Endothelial cell of umbilical vein (primary cell): ENCODE measurements around the gene CIB2. TPM values are rescaled to one million over a fixed set of nuclear protein-coding genes. Genes with fewer than 3 reads are reported as not detected.

Experiments used
- BruUV-seq: library from RNA; stranded (reverse); fragments of 400-500 nt; replicated peaks from 2 replicates; lab custom pipeline; 2021; lab: Mats Ljungman, UMichigan
- CTCF ChIA-PET: fragments of 300-600, 350-600 bp; sonication (Branson Sonifier 250); formaldehyde crosslinking; loops from one replicate; lab custom pipeline; 2021; ENCODE audit warnings: antibody characterized with exemption, inconsistent platforms; lab: Charles Lee
- POLR2A ChIA-PET: fragments of 300-600, 350-600 bp; sonication (Branson Sonifier 250); formaldehyde crosslinking; loops from one replicate; lab custom pipeline; 2021; ENCODE audit warnings: antibody characterized with exemption, inconsistent platforms; lab: Charles Lee
- DNase-seq: peaks from one replicate; pipeline ENCODE4 v3.0.0-alpha.2; 2011; ENCODE audit warnings: low read depth, low spot score
- FAIRE-seq: peaks from 2 replicates; lab custom pipeline; 2011; peaks lifted over from hg19 to GRCh38; lab: Jason Lieb, UNC
- H2AFZ ChIP-seq: 2 replicates; pipeline ENCODE4 v1.6.0; 2012; ENCODE audit warnings: low read depth, low read length, control low read depth, inconsistent platforms
- H3K27ac ChIP-seq: 2 replicates; pipeline ENCODE4 v1.5.1; 2011; ENCODE audit warnings: low read depth, mild to moderate bottlenecking, control low read depth, low read length, moderate library complexity; ENCODE audit not compliant: insufficient read depth
- H3K27me3 ChIP-seq, 2 experiments: 2 replicates each; pipeline versions ENCODE4 v1.6.0 to v1.6.1; 2011; ENCODE audit warnings: low read length in 2 of 2, mixed read lengths in 1 of 2; ENCODE audit not compliant: control insufficient read depth in 2 of 2, insufficient read depth in 2 of 2
- H3K36me3 ChIP-seq, 2 experiments: 2 replicates in 1 of 2; 3 replicates in 1 of 2; pipeline ENCODE4 v1.5.1; 2011; ENCODE audit warnings: low read length in 2 of 2, mild to moderate bottlenecking in 1 of 2, moderate library complexity in 1 of 2; ENCODE audit not compliant: control insufficient read depth in 2 of 2, insufficient read depth in 2 of 2; ENCODE audit errors: extremely low read depth in 1 of 2
- H3K4me1 ChIP-seq: 3 replicates; pipeline ENCODE4 v1.5.1; 2011; ENCODE audit warnings: mild to moderate bottlenecking, low read length; ENCODE audit not compliant: control insufficient read depth, insufficient read depth; ENCODE audit errors: extremely low read depth
- H3K4me2 ChIP-seq: 2 replicates; pipeline ENCODE4 v1.6.1; 2011; ENCODE audit warnings: low read length, control low read depth, mixed read lengths; ENCODE audit not compliant: insufficient read depth
- H3K4me3 ChIP-seq, 3 experiments: fragments of 200-600 bp in 1 of 3; sonication (generic), shearing (Covaris generic) in 1 of 3; replicated peaks in 1 of 3; 2 replicates each; pipeline ENCODE4 v1.5.1; 2011 to 2016; ENCODE audit warnings: control low read depth in 3 of 3, low read length in 3 of 3, mild to moderate bottlenecking in 2 of 3, inconsistent platforms in 1 of 3, low read depth in 1 of 3, moderate library complexity in 1 of 3; ENCODE audit not compliant: insufficient read depth in 1 of 3
- H3K79me2 ChIP-seq: 2 replicates; pipeline ENCODE4 v1.6.0; 2012; ENCODE audit warnings: low read length, inconsistent platforms; ENCODE audit not compliant: control insufficient read depth, insufficient read depth
- H3K9ac ChIP-seq: replicated peaks from 2 replicates; pipeline ENCODE3; 2011; ENCODE audit warnings: low read length, control low read depth; ENCODE audit not compliant: insufficient read depth; ENCODE audit errors: extremely low read depth
- H3K9me1 ChIP-seq: replicated peaks from 3 replicates; pipeline ENCODE4 v1.6.0; 2011; ENCODE audit warnings: mild to moderate bottlenecking, low read length; ENCODE audit not compliant: control insufficient read depth, insufficient read depth; ENCODE audit errors: extremely low read depth
- H3K9me3 ChIP-seq: replicated peaks from 2 replicates; pipeline ENCODE4 v1.5.1; 2012; ENCODE audit warnings: low read length, inconsistent platforms; ENCODE audit not compliant: control insufficient read depth, insufficient read depth
- H4K20me1 ChIP-seq: replicated peaks from 2 replicates; pipeline ENCODE3; 2011; ENCODE audit warnings: mild to moderate bottlenecking, low read length; ENCODE audit not compliant: control insufficient read depth, insufficient read depth; ENCODE audit errors: extremely low read depth
- EZH2 ChIP-seq: IDR thresholded peaks from 2 replicates; pipeline ENCODE4 v1.6.1; 2012; ENCODE audit warnings: borderline replicate concordance, low read depth, mild to moderate bottlenecking, moderate library complexity, low read length, inconsistent platforms; ENCODE audit not compliant: severe bottlenecking
- FOS ChIP-seq: IDR thresholded peaks from 2 replicates; pipeline ENCODE4 v1.6.1; 2011; ENCODE audit warnings: mild to moderate bottlenecking, low read length, moderate library complexity, borderline replicate concordance; ENCODE audit not compliant: insufficient read depth
- GATA2 ChIP-seq: IDR thresholded peaks from 2 replicates; pipeline ENCODE4 v1.7.0; 2011; ENCODE audit warnings: low read depth, mild to moderate bottlenecking, moderate library complexity, mixed read lengths, low read length; ENCODE audit not compliant: insufficient read length, insufficient read depth
- JUN ChIP-seq: IDR thresholded peaks from 2 replicates; pipeline ENCODE4 v1.6.1; 2011; ENCODE audit warnings: borderline replicate concordance, low read depth; ENCODE audit not compliant: insufficient read length, insufficient read depth
- MAX ChIP-seq: IDR thresholded peaks from 2 replicates; pipeline ENCODE4 v1.6.1; 2011; ENCODE audit not compliant: insufficient read depth, insufficient read length
- MYC ChIP-seq: IDR thresholded peaks from one replicate; pipeline ENCODE4 v1.6.1; 2011; ENCODE audit warnings: mild to moderate bottlenecking, low read depth, low read length
- POLR2A ChIP-seq: IDR thresholded peaks from 2 replicates; pipeline ENCODE4 v1.6.1; 2012; ENCODE audit warnings: low read depth, mild to moderate bottlenecking, control low read depth, low read length
- POLR2AphosphoS5 ChIP-seq: IDR thresholded peaks from 2 replicates; pipeline ENCODE4 v1.6.1; 2012; ENCODE audit warnings: low read depth, mild to moderate bottlenecking, control low read depth, low read length, moderate library complexity; ENCODE audit not compliant: insufficient read depth
- dilution Hi-C: fragments of 300-500 bp; cut with MboI; formaldehyde crosslinking; loops from one replicate; pipeline ENCODE4 v1.15.0; 2019; ENCODE audit warnings: low sequenced_read_pairs; ENCODE audit not compliant: extremely low pct_ligation_motif_present
- intact Hi-C: fragments of 100-400 bp; cut with micrococcal nuclease; formaldehyde crosslinking; loops from one replicate; pipeline ENCODE4 v1.10.0; 2022
- polyA plus RNA-seq, 4 experiments: library from polyadenylated mRNA; depleted of rRNA in 3 of 4; stranded (reverse) in 3 of 4; unstranded in 1 of 4; fragments of >200 nt; gene quantifications; 2 replicates each; pipeline versions ENCODE4 v1.2.1 to v1.2.3, GENCODE V29; 2011 to 2012; ENCODE audit warnings: missing spikeins in 1 of 4
- total RNA-seq: library from RNA; stranded (reverse); gene quantifications from 2 replicates; pipeline ENCODE4 v1.2.3, GENCODE V29; 2021
- TF ChIP-seq, protein P1 (sequence below), 2 donors: IDR thresholded peaks; 1 replicate in 1 of 2; 2 replicates in 1 of 2; pipeline ENCODE4 v1.5.1; 2011; ENCODE audit warnings: low read length in 2 of 2, mild to moderate bottlenecking in 2 of 2, moderate library complexity in 2 of 2, control low read depth in 1 of 2, inconsistent platforms in 1 of 2, low read depth in 1 of 2; ENCODE audit not compliant: insufficient read depth in 1 of 2; ENCODE audit errors: extremely low read depth in 1 of 2

CIB2 gene
- total and polyA plus RNA-seq, 2 donors (not counting 3 experiments of a cell fraction or from before 2014, with no cell fraction given): 4.0 to 7.7 TPM

GRCh38 chr15:78168608-78169007 lies 37.4 kb upstream of the CIB2 start:
- H2AFZ ChIP-seq: no peak overlapping the region
- DNase-seq (no peak), FAIRE-seq (no peak)
- no TSS peak for BruUV-seq
- POLR2A ChIA-PET: no interaction called here
- no peaks in the 10 kb centered on the region for H3K4me1 ChIP-seq
- H3K36me3 ChIP-seq: peaks cover 8% of the 10 kb centered on the region in 2 experiments
- H3K27me3 ChIP-seq: no peaks in the 10 kb centered on the region
- H3K9ac ChIP-seq: no peak overlapping the region
- intact Hi-C loops: no loop called here
- no peaks in the 10 kb centered on the region for H3K79me2 ChIP-seq
- H3K4me2 ChIP-seq: no peak overlapping the region
- no peaks in the 10 kb centered on the region for H3K9me1 ChIP-seq
- no peaks in the 10 kb centered on the region for H4K20me1 ChIP-seq
- no peaks in the 10 kb centered on the region for H3K9me3 ChIP-seq
- dilution Hi-C loops: no loop called here
- no peak overlapping the region for H3K27ac ChIP-seq
- H3K4me3 ChIP-seq: no peak overlapping the region
- TF ChIP-seq FOS (no peak), GATA2 (no peak), MYC (no peak), MAX (no peak), JUN (no peak), EZH2 (no peak), POLR2A (no peak), POLR2AphosphoS5 (no peak)
- TF ChIP-seq, protein P1, sequence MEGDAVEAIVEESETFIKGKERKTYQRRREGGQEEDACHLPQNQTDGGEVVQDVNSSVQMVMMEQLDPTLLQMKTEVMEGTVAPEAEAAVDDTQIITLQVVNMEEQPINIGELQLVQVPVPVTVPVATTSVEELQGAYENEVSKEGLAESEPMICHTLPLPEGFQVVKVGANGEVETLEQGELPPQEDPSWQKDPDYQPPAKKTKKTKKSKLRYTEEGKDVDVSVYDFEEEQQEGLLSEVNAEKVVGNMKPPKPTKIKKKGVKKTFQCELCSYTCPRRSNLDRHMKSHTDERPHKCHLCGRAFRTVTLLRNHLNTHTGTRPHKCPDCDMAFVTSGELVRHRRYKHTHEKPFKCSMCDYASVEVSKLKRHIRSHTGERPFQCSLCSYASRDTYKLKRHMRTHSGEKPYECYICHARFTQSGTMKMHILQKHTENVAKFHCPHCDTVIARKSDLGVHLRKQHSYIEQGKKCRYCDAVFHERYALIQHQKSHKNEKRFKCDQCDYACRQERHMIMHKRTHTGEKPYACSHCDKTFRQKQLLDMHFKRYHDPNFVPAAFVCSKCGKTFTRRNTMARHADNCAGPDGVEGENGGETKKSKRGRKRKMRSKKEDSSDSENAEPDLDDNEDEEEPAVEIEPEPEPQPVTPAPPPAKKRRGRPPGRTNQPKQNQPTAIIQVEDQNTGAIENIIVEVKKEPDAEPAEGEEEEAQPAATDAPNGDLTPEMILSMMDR (IDR thresholded peaks at IDR 0.05; ENCODE audit: extremely low read depth in 1 of 2, insufficient read depth in 1 of 2, low read depth in 1 of 2, low read length in 2 of 2): no peak
- CTCF ChIA-PET: no interaction called here
